K562 (cell line): ENCODE results near the gene THADA. TPM values are rescaled to one million over a fixed set of nuclear protein-coding genes. Genes with fewer than 3 reads are reported as not detected.

Experiments used
- ESRRA ChIP-seq: fragments of 450-650 bp; IDR thresholded peaks from 2 replicates; pipeline ENCODE4 v1.6.1; 2014; ENCODE audit warnings: low read depth, mild to moderate bottlenecking, moderate library complexity, borderline replicate concordance
- HDAC6 ChIP-seq: IDR thresholded peaks from 2 replicates; pipeline ENCODE4 v1.6.1; 2012; ENCODE audit warnings: low read depth, mild to moderate bottlenecking, control low read depth, inconsistent platforms, low read length, moderate library complexity
- KAT2B ChIP-seq: IDR thresholded peaks from one replicate; pipeline ENCODE4 v1.6.1; 2012; ENCODE audit warnings: low read depth, mild to moderate bottlenecking, control low read depth, inconsistent platforms, low read length, moderate library complexity
- MEF2D ChIP-seq: conservative IDR thresholded peaks from 2 replicates; pipeline ENCODE4 v1.6.1; 2016; ENCODE audit warnings: low read depth, missing genetic modification characterization, missing compliant biosample characterization
- MYC ChIP-seq, 2 experiments: fragments of 250-450 bp in 1 of 2; sonication (Bioruptor Pico) in 1 of 2; IDR thresholded peaks; 2 replicates each; pipeline versions ENCODE4 v1.5.1 to v1.6.1; 2012 to 2021; ENCODE audit warnings: low read depth in 2 of 2, borderline replicate concordance in 1 of 2, improper control_type of control experiment in 1 of 2, low read length in 1 of 2, mild to moderate bottlenecking in 1 of 2, moderate library complexity in 1 of 2
- NR1H2 ChIP-seq: sonication (generic); formaldehyde crosslinking; IDR thresholded peaks from 2 replicates; pipeline ENCODE4 v1.4.0; 2020; ENCODE audit warnings: mild to moderate bottlenecking, missing genetic modification reagents
- RCOR1 ChIP-seq, 2 experiments: IDR thresholded peaks; 2 replicates each; pipeline ENCODE4 v1.6.1; 2012; ENCODE audit warnings: low read depth in 2 of 2, low read length in 2 of 2, borderline replicate concordance in 1 of 2, improper control_type of control experiment in 1 of 2
- RFX7 ChIP-seq: fragments of 250-450 bp; sonication (Bioruptor Pico); IDR thresholded peaks from 2 replicates; pipeline ENCODE4 v1.5.1; 2021; ENCODE audit warnings: mild to moderate bottlenecking
- TGIF2 ChIP-seq: sonication (generic); formaldehyde crosslinking; IDR thresholded peaks from 2 replicates; pipeline ENCODE4 v1.8.1; 2022; ENCODE audit warnings: mild to moderate bottlenecking, missing genetic modification reagents, moderate library complexity
- ZNF24 ChIP-seq: fragments of 450-650 bp; IDR thresholded peaks from 2 replicates; pipeline ENCODE4 v1.6.1; 2016
- ZNF282 ChIP-seq: sonication (generic); formaldehyde crosslinking; IDR thresholded peaks from 2 replicates; pipeline ENCODE4 v1.8.1; 2023; ENCODE audit warnings: missing genetic modification reagents
- polyA plus RNA-seq, 8 experiments: library from polyadenylated mRNA; depleted of rRNA in 4 of 8; stranded (reverse) in 5 of 8; unstranded in 3 of 8; fragments of >200 nt; fragmentation: Nextera tagmentation in 2 of 8; fragmentation: Illumina TruSeq in 1 of 8; extraction: Ambion mirVana in 2 of 8; extraction: Trizol in 1 of 8; gene quantifications; 2 replicates each; pipeline versions ENCODE4 v1.2.1 to v1.2.3, GENCODE V29; 2011 to 2014; ENCODE audit warnings: inconsistent platforms in 1 of 8, missing spikeins in 1 of 8
- total RNA-seq, 7 experiments: library from RNA; depleted of rRNA in 6 of 7; stranded (reverse); fragments of >200 nt in 6 of 7; fragmentation: Illumina TruSeq in 2 of 7; extraction: Trizol in 2 of 7; gene quantifications; 2 replicates each; pipeline versions ENCODE4 v1.2.1 to v1.2.3, GENCODE V29; 2011 to 2021; ENCODE audit warnings: low replicate concordance in 1 of 7
- TF ChIP-seq, protein P1 (sequence below): fragments of 450-650 bp; IDR thresholded peaks from 2 replicates; pipeline ENCODE4 v1.6.1; 2017; ENCODE audit warnings: antibody characterized with exemption, mild to moderate bottlenecking
- TF ChIP-seq, protein P2 (sequence below): fragments of 250-450 bp; sonication (Bioruptor Pico); IDR thresholded peaks from 2 replicates; pipeline ENCODE4 v1.4.0; 2020; ENCODE audit warnings: mild to moderate bottlenecking
- TF ChIP-seq, protein P3 (sequence below): fragments of 450-650 bp; formaldehyde crosslinking; IDR thresholded peaks from 2 replicates; pipeline ENCODE4 v1.4.0; 2022; ENCODE audit warnings: mild to moderate bottlenecking, moderate library complexity
- TF ChIP-seq, protein P4 (sequence below): sonication (generic); formaldehyde crosslinking; IDR thresholded peaks from 2 replicates; pipeline ENCODE4 v1.8.1; 2023; ENCODE audit warnings: mild to moderate bottlenecking, missing genetic modification reagents, moderate library complexity
- TF ChIP-seq, protein P5 (sequence below): IDR thresholded peaks from 3 replicates; pipeline ENCODE4 v1.6.1; 2011; ENCODE audit warnings: borderline replicate concordance, mild to moderate bottlenecking, moderate library complexity; ENCODE audit not compliant: insufficient read length; ENCODE audit errors: extremely low read depth

The THADA gene
- total and polyA plus RNA-seq, 9 of the 15 experiments (the other 6 are each of a cell fraction or from before 2014, with no cell fraction given), result 17.8 to 34.7 (median 31.9) TPM

DNA sequence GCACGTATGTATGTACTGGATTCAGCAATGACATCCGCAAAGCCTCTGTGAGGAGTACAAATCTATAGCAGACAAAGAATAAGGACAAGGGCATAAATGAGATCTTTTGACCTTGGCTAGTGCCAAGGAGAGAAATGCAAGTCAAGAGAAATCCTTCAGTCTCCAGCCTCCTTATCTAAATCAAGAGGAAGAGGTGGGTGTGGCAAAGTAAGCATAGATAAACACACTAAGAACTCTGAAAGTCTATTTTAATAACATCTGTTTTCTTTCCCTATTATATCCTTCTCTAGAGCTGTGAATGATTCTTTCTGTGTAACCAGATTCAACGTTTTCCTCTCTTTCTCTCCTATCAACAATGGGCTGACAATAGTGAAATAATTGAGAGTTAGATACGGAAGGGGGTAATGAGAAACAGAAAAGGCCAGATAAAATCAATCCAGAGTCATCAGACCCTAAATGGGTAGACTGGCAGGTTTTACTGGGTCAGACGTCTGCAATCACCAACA lies 250.9 kb downstream of the THADA start (continued):
- TF ChIP-seq, protein P1, sequence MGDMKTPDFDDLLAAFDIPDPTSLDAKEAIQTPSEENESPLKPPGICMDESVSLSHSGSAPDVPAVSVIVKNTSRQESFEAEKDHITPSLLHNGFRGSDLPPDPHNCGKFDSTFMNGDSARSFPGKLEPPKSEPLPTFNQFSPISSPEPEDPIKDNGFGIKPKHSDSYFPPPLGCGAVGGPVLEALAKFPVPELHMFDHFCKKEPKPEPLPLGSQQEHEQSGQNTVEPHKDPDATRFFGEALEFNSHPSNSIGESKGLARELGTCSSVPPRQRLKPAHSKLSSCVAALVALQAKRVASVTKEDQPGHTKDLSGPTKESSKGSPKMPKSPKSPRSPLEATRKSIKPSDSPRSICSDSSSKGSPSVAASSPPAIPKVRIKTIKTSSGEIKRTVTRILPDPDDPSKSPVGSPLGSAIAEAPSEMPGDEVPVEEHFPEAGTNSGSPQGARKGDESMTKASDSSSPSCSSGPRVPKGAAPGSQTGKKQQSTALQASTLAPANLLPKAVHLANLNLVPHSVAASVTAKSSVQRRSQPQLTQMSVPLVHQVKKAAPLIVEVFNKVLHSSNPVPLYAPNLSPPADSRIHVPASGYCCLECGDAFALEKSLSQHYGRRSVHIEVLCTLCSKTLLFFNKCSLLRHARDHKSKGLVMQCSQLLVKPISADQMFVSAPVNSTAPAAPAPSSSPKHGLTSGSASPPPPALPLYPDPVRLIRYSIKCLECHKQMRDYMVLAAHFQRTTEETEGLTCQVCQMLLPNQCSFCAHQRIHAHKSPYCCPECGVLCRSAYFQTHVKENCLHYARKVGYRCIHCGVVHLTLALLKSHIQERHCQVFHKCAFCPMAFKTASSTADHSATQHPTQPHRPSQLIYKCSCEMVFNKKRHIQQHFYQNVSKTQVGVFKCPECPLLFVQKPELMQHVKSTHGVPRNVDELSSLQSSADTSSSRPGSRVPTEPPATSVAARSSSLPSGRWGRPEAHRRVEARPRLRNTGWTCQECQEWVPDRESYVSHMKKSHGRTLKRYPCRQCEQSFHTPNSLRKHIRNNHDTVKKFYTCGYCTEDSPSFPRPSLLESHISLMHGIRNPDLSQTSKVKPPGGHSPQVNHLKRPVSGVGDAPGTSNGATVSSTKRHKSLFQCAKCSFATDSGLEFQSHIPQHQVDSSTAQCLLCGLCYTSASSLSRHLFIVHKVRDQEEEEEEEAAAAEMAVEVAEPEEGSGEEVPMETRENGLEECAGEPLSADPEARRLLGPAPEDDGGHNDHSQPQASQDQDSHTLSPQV, result 0 out of 2 replicates have a peak, but pooled peaks have one; percentile 27
- TF ChIP-seq ESRRA (peak; percentile 97), RFX7 (CRISPR knock-in tag) (no peak), RCOR1 (IDR thresholded peaks at IDR 0.05; ENCODE audit: borderline replicate concordance in 1 of 2, low read depth in 2 of 2, low read length in 2 of 2) (peak in 1 of 2 experiments; percentile 30; a peak in 1 of 4 replicates), ZNF24 (no peak), ZNF282 (CRISPR knock-in tag) (no peak), MYC (IDR thresholded peaks at IDR 0.05; ENCODE audit: low read depth, low read length) (no peak), MYC (CRISPR knock-in tag; IDR thresholded peaks at IDR 0.05; ENCODE audit: borderline replicate concordance, low read depth) (0 out of 2 replicates have a peak, but pooled peaks have one; percentile 44), MEF2D (tag) (no peak; the same call in 1 of the 2 replicates), TGIF2 (CRISPR knock-in tag) (no peak), KAT2B (no peak), HDAC6 (no peak), NR1H2 (CRISPR knock-in tag) (no peak)
- TF ChIP-seq, protein P2, sequence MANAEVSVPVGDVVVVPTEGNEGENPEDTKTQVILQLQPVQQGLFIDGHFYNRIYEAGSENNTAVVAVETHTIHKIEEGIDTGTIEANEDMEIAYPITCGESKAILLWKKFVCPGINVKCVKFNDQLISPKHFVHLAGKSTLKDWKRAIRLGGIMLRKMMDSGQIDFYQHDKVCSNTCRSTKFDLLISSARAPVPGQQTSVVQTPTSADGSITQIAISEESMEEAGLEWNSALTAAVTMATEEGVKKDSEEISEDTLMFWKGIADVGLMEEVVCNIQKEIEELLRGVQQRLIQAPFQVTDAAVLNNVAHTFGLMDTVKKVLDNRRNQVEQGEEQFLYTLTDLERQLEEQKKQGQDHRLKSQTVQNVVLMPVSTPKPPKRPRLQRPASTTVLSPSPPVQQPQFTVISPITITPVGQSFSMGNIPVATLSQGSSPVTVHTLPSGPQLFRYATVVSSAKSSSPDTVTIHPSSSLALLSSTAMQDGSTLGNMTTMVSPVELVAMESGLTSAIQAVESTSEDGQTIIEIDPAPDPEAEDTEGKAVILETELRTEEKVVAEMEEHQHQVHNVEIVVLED (CRISPR knock-in tag), result no peak
- TF ChIP-seq, protein P3, sequence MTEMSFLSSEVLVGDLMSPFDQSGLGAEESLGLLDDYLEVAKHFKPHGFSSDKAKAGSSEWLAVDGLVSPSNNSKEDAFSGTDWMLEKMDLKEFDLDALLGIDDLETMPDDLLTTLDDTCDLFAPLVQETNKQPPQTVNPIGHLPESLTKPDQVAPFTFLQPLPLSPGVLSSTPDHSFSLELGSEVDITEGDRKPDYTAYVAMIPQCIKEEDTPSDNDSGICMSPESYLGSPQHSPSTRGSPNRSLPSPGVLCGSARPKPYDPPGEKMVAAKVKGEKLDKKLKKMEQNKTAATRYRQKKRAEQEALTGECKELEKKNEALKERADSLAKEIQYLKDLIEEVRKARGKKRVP (CRISPR knock-in tag), result no peak
- TF ChIP-seq, protein P4, sequence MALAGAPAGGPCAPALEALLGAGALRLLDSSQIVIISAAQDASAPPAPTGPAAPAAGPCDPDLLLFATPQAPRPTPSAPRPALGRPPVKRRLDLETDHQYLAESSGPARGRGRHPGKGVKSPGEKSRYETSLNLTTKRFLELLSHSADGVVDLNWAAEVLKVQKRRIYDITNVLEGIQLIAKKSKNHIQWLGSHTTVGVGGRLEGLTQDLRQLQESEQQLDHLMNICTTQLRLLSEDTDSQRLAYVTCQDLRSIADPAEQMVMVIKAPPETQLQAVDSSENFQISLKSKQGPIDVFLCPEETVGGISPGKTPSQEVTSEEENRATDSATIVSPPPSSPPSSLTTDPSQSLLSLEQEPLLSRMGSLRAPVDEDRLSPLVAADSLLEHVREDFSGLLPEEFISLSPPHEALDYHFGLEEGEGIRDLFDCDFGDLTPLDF (CRISPR knock-in tag), result no peak
- TF ChIP-seq, protein P5, sequence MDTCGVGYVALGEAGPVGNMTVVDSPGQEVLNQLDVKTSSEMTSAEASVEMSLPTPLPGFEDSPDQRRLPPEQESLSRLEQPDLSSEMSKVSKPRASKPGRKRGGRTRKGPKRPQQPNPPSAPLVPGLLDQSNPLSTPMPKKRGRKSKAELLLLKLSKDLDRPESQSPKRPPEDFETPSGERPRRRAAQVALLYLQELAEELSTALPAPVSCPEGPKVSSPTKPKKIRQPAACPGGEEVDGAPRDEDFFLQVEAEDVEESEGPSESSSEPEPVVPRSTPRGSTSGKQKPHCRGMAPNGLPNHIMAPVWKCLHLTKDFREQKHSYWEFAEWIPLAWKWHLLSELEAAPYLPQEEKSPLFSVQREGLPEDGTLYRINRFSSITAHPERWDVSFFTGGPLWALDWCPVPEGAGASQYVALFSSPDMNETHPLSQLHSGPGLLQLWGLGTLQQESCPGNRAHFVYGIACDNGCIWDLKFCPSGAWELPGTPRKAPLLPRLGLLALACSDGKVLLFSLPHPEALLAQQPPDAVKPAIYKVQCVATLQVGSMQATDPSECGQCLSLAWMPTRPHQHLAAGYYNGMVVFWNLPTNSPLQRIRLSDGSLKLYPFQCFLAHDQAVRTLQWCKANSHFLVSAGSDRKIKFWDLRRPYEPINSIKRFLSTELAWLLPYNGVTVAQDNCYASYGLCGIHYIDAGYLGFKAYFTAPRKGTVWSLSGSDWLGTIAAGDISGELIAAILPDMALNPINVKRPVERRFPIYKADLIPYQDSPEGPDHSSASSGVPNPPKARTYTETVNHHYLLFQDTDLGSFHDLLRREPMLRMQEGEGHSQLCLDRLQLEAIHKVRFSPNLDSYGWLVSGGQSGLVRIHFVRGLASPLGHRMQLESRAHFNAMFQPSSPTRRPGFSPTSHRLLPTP, result no peak
